AG09319 (cell line): ENCODE data around the gene CLDN15.
"Not testable (repeated sequence)": the region's sequence is repeated elsewhere in the genome, so short reads cannot be mapped to it uniquely, and the experiment has no call there.

Experiments used
- DNase-seq: peaks from one replicate; pipeline ENCODE4 v3.0.0-alpha.2; 2010; ENCODE audit warnings: low read depth; ENCODE audit errors: extremely low read depth
- CTCF ChIP-seq: IDR thresholded peaks from 2 replicates; pipeline ENCODE4 v1.5.1; 2011; ENCODE audit warnings: low read depth, mild to moderate bottlenecking, inconsistent platforms, low read length, moderate library complexity

Gene CLDN15

GRCh38 chr7:101237206-101238067 lies at the start of gene CLDN15:
Gene CLDN15, minus strand, starts transcription at chr7:101237802. Its CDS starts 221 bp downstream, at chr7:101237581.
- TF ChIP-seq CTCF = no peak
- DNase-seq = no peak

GRCh38 chr7:101287032-101287431 lies 49.4 kb upstream of the CLDN15 start:
- TF ChIP-seq CTCF = no peak
- no peak for DNase-seq

- not testable (repeated sequence) for DNase-seq
These were observed 48.3 kb upstream of the CLDN15 start for GRCh38 chr7:101285880-101286279.

GRCh38 chr7:101285171-101285570 lies 47.6 kb upstream of the CLDN15 start:
- TF ChIP-seq CTCF = no peak
- no peak for DNase-seq

GRCh38 chr7:101280912-101281311 lies 43.3 kb upstream of the CLDN15 start:
- DNase-seq = not testable (repeated sequence)

GRCh38 chr7:101278461-101279292 lies 41.1 kb upstream of the CLDN15 start:
- DNase-seq = no peak
- no peak for TF ChIP-seq CTCF

GRCh38 chr7:101277155-101277554 lies 39.6 kb upstream of the CLDN15 start:
- DNase-seq = no peak
- no peak for TF ChIP-seq CTCF

GRCh38 chr7:101273206-101273605 lies 35.6 kb upstream of the CLDN15 start:
- no peak for TF ChIP-seq CTCF
- no peak for DNase-seq
